ENCODE results near the gene PCBD1.

DNA sequence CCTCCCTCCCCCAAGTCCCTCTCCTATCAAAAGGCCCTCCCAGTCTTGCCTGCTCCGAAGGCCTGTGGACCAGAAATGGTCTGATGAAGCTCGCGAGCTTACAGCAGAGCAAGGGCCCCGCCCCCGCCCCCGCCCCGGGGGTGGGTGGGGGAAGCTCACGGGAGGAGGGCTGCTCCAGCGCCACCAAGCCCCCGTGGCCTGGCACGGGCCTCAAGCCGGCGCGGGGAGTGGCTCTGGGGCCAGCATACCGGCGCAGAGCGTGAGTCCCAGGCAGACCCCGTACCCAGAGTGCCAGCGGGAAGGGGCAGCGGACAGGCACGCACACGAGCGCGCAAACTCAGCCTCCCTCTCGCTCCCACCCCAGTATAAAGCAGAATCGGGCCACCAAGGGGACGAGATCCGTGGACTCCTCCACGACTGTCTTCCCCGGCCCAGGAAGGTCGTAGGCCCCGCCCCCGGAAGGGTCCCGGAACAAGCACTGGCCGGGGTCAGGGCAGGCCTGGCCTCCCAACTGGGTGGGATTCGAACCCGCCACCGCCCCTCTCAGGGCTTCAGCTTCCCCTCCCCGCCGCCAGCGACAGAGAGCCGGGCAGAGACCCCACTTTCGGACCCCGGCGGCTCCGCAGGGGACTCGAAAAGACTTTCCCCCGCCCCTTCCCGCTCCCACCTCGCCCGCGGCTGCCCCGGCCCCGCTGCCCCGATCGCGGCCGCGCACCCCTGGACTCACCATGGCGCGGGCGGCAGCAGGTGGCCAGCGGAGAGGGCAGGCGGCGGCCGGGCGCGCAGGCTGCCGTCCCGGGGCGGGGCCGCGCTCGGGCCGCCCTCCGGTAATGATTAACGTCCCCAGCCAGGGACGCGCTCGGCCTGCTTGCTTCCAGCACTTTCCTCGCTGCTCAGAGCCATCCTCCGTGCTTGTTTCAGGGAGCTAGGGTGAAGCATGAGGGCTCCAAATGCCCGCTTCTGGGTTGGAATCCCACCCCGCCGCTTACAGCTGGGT lies at the start of gene PCBD1:
- peak; percentile 25 to 62 for TF ChIP-seq POLR2A (IDR thresholded peaks at IDR 0.05)
- TF ChIP-seq, protein P1, sequence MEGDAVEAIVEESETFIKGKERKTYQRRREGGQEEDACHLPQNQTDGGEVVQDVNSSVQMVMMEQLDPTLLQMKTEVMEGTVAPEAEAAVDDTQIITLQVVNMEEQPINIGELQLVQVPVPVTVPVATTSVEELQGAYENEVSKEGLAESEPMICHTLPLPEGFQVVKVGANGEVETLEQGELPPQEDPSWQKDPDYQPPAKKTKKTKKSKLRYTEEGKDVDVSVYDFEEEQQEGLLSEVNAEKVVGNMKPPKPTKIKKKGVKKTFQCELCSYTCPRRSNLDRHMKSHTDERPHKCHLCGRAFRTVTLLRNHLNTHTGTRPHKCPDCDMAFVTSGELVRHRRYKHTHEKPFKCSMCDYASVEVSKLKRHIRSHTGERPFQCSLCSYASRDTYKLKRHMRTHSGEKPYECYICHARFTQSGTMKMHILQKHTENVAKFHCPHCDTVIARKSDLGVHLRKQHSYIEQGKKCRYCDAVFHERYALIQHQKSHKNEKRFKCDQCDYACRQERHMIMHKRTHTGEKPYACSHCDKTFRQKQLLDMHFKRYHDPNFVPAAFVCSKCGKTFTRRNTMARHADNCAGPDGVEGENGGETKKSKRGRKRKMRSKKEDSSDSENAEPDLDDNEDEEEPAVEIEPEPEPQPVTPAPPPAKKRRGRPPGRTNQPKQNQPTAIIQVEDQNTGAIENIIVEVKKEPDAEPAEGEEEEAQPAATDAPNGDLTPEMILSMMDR (IDR thresholded peaks at IDR 0.05) = peak in 1 of 6 experiments; percentile 1
